ENCODE results near the gene NMT2.

Gene NMT2

DNA sequence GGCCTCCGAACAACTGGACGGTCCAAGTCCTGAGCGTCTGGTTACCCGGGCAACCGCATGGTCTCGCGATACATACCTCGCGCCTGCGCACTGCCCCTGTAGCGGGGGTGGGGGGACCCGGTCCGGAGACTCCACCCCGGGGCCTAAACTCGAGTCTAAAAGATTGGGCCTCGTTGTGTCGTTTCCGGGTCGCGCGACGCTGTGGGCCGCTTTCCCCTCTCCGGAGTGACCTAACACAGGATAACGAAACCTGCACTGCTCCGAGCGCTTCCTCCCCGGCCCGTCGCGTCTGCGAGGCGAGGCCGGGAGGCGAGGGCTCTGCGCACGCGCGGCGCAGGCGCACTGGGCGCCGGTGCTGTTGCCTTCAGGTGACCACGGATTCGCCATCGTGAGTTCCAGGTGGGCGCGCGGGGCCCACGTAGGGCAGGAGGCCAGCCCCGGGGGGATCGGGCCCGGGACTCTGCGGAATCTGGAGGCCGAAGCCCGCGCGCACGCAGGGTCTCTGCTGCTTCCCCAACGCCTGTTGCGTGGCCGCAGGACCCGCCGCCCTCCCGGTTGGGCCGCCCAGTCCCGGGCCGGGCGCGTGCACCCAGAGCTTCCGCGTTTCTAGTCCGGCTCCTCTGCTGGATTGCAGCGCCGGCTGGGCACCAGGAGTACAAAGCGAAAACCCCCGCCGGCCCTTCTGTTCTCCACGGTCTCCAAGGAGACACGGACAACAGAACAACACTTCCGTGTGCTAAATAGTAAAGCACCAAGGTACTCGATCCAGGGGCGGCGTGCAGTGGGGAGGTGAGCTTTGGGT lies 71.3 kb downstream of the NMT2 start, which contains the start of gene RPP38:
Gene RPP38 (plus strand): TSS at position 345 of the 802 bp plus-strand sequence. CDS start 5,960 bp downstream, outside the sequence.
- in situ Hi-C loops (cut with MboI; ENCODE audit: low sequenced_read_pairs), result no loop called here

GRCh38 chr10:15096661-15097010 lies 71.9 kb downstream of the NMT2 start:
- in situ Hi-C loops (cut with MboI; ENCODE audit: low sequenced_read_pairs), result no loop called here

DNA sequence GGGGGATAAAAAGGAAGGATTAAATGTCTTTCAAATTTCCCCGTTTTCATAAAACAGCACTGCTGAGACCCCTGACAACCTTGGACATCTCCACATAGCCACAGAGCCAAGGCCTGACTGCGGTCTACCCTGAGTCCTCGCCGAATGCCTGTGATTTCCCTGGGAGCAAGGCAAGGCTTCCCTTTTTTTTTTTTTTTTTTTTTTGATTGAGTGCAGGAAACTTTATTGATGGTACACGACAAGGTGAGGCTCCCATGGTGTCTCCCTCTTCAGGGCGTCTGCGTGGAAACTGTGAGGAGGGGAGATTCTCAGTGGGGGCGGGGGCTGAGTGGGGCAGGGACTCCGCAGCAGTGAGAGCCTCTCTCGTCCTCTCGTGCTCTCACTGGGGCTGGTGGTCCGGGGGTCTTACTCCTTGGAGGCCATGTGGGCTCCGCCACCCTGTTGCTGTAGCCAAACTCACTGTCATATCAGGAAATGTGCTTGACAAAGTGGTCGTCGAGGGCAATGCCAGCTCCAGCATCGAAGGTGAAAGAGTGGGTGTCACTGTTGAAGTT lies 75.6 kb downstream of the NMT2 start:
- in situ Hi-C loops (cut with MboI; ENCODE audit: low sequenced_read_pairs), result no loop called here

DNA sequence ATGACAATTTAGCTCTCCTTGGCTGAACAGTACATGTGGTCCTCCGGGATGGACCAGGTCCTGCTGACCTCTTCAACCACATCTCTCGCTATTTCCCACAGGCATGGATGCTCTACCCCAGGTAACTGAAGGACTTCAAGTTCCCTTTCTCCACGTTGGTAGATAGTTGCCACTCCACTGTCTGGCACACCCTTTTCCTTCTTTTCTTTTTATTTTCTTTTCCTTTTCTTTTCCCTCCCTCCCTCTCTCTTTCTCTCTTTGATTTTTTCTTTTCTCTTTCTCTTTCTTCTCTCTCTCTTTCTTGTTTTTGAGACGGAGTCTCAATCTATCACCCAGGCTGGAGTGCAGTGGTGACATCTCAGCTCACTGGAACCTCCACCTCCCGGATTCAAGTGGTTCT lies 77.1 kb downstream of the NMT2 start:
- in situ Hi-C loops (cut with MboI; ENCODE audit: low sequenced_read_pairs), result no loop called here

GRCh38 chr10:15088428-15089261 lies 79.8 kb downstream of the NMT2 start, which contains the start of gene ACBD7:
Gene ACBD7, minus strand, starts transcription at chr10:15088776. Its CDS starts 48 bp downstream, at chr10:15088728.
- in situ Hi-C loops (cut with MboI; ENCODE audit: low sequenced_read_pairs), result no loop called here

DNA sequence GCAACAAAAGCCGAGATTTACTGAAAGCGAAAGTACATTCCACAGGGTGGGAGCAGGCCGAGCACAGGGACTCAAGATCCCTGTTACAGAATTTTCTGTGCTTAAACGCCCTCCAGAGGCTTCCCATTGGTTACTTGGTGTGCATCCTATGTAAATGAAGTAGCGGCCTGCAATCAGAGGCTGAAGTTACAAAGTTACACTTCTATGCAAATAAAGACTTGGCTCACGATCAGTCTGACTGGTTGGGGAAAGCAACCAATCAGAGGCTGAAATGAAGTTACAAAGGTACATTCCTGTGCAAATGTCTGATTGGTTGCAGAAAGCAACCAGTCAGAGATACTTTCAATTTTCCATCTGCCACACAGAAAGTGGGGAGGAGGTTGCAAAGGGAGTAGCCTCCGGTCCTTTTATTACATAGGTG lies 84.0 kb downstream of the NMT2 start:
- in situ Hi-C loops (cut with MboI; ENCODE audit: low sequenced_read_pairs), result no loop called here

DNA sequence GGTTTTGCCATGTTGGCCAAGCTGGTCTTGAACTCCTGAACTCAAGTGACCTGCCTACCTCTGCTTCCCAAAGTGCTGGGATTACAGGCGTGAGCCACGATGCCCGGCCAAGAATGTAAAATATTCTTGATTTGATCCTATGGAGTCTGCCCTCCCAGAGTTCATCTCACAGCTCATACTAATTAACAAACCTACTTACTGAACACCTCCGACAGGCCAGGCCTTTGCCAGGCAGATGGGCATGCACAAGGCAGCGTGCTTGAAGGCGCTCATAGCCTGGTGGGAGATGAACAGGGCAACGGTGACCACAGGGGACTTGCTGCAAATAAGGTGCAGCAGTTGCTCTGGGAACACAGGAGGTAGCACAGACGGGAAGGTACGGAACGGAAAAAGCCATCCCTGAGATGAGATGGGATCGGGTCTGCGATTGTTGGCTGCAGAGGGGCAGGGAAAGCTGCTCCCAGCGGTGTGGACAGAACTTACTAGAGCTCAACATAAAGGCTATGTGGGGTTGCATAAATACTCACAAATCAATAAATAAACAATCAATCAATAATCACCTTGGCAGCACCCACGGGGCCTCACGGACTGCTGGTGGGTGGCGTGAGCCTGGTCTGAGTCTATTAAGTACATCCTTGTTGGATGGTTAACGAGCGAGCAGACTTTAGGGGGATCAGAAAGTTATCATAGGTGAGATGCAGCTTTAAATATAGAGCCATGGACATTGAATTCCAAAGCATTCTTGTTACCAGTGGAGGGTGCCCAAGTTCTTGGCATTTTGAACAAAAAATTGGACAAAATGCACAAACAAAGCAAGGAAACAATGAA lies 84.6 kb downstream of the NMT2 start:
- in situ Hi-C loops (cut with MboI; ENCODE audit: low sequenced_read_pairs), result no loop called here

DNA sequence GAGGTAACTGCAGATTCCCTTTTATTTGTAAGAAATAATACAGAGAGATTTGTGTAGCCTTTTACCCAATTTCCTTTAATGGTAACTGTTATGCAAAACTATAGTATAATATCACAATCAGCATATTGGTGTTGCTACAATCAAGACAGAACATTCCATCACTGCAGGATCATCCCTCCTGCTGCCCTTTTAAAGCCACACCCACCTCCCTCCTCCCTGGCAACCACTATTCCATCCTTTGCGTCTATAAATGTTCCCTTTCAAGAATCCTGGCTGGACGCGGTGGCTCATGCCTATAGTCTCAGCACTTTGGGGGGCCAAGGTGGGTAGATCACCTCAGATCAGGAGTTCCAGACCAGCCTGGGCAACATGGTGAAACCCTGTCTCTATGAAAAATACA lies 93.1 kb downstream of the NMT2 start:
- in situ Hi-C loops (cut with MboI; ENCODE audit: low sequenced_read_pairs), result no loop called here

DNA sequence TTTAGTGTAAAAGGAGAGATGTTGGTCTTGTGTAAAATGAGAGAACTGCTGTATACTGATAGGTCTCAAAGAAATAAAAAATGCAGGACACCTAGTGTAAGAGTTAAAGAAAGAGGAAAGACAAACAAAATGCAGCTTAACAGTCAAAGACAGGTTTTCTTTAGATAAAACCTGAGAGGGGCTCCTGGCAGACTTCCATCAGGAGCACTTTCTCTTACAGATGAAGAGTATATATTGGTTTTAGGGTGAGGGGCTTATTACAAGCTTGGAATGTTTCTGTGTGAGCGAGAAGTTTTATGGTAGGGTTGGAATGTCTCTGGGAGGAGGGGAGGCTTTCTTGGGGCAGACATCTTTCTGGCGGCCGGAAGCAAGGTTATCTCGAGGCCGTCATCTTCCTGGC lies 96.1 kb downstream of the NMT2 start:
- in situ Hi-C loops (cut with MboI; ENCODE audit: low sequenced_read_pairs), result no loop called here

DNA sequence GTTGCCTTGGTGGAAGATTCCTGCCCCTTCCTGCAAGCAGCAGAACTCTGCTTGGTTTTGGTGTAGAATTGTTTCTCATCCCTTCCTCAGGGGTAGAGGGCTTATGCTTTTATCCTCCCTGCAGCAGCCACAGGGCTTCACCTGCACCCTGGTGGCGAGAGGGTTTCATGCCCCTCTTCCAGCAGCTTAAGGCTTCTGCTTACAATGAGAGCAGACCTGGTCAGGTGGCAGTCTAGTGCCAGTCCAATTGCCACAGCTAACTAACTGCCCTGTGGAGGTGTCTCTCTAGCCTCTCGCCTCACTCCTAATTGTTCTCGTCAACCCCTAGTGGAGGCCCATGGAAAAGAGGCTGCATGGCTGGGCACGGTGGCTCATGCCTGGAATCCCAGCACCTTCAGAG lies 99.3 kb downstream of the NMT2 start:
- in situ Hi-C loops (cut with MboI; ENCODE audit: low sequenced_read_pairs), result no loop called here

DNA sequence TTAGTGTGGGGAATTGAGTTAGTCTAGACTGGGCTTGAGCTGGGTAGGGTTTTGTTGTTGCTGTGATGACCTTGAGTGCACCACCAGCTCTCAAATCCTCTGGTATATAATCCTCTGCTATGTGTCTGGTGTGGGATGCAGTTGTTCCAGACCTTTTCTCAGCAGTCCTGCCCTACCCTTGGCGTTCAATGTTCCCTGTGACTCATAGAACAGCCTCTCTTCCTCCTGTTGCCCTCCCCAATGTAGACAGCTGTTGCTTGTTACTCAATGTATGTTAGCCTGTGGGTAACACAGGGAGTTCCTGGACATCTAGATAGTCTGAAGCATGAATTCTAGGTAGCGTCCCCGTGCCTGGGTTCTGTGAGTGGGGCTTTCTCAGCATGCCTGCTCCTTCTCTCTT lies 99.7 kb downstream of the NMT2 start:
- in situ Hi-C loops (cut with MboI; ENCODE audit: low sequenced_read_pairs), result no loop called here

DNA sequence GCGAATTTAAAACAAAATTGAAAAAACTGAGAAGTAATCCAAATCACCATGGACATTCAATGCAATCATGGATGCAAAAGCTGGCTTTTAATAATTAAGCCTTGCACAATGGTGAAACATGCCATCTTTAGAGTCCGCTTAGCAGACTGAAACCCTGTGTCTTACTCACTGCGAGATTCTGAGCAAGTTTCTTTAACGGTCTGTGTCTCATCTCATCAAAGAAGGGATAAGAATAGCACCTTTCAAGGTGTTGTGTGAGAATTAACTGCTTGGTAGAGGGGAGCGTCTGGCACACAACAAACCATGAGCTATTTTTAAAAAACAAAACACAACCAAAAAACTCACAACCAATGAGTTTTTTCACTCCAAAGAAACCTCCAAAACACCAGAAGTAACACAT lies 101.3 kb downstream of the NMT2 start:
- in situ Hi-C loops (cut with MboI; ENCODE audit: low sequenced_read_pairs), result no loop called here

GRCh38 chr10:15060638-15061037 lies 107.9 kb downstream of the NMT2 start:
- in situ Hi-C loops (cut with MboI; ENCODE audit: low sequenced_read_pairs), result no loop called here

DNA sequence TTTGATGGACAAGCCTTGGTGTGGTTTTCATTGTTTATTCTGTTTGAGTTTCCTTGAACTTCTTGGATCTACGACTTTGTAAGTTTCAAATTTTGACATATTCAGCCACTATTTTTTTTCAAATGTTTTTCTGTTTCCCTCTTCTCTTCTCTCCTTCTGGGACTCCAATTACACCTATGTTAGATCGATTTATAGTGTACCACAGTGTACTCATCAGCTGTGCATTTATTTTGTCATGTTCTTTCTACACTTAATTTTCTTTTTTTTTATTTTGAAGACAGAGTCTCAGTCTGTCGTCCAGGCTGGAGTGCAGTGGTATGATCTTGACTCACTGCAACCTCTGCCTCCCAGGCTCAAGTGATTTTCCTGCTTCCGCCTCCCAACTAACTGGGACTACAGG lies 108.6 kb downstream of the NMT2 start:
- in situ Hi-C loops (cut with MboI; ENCODE audit: low sequenced_read_pairs), result no loop called here

- in situ Hi-C loops (cut with MboI; ENCODE audit: low sequenced_read_pairs), result no loop called here
These were observed 109.8 kb downstream of the NMT2 start for GRCh38 chr10:15058689-15059088.

Data from HL-60/S4 treated with phorbol 12-myristate 13-acetate at 8.2 ng/mL for 4 days and 3 days (cell line).